HCT116 (cell line): Measurements from ENCODE around the gene DNAJB7.

Experiments
- CBX3 ChIP-seq: IDR thresholded peaks from 2 replicates; pipeline ENCODE4 v1.6.1; 2012; ENCODE audit warnings: low read depth
- CTCF ChIP-seq, 3 experiments: fragments of 200-600 bp in 1 of 3; sonication (generic) in 1 of 3; IDR thresholded peaks in 2 of 3; conservative IDR thresholded peaks in 1 of 3; 2 replicates each; pipeline ENCODE4 v1.5.1; 2012 to 2017; ENCODE audit warnings: low read depth in 2 of 3, low read length in 2 of 3, antibody characterized with exemption in 1 of 3, borderline replicate concordance in 1 of 3, control low read depth in 1 of 3, mild to moderate bottlenecking in 1 of 3, mixed read lengths in 1 of 3, mixed run types in 1 of 3, moderate library complexity in 1 of 3; ENCODE audit not compliant: insufficient read depth in 1 of 3
- EGR1 ChIP-seq: IDR thresholded peaks from 2 replicates; pipeline ENCODE4 v1.6.1; 2012; ENCODE audit warnings: low read depth
- EZH2 ChIP-seq: fragments of 200-600 bp; sonication (generic); IDR thresholded peaks from 2 replicates; pipeline ENCODE4 v1.6.1; 2017; ENCODE audit warnings: antibody characterized with exemption, mixed run types
- FOSL1 ChIP-seq: IDR thresholded peaks from 2 replicates; pipeline ENCODE4 v1.6.1; 2012; ENCODE audit warnings: low read depth
- JUND ChIP-seq: IDR thresholded peaks from 2 replicates; pipeline ENCODE4 v1.6.1; 2012
- MAX ChIP-seq: IDR thresholded peaks from 2 replicates; pipeline ENCODE4 v1.6.1; 2012
- POLR2A ChIP-seq: IDR thresholded peaks from 2 replicates; pipeline ENCODE4 v1.7.0; 2011; ENCODE audit warnings: borderline replicate concordance; ENCODE audit not compliant: insufficient read depth, insufficient read length; ENCODE audit errors: extremely low read depth
- POLR2AphosphoS5 ChIP-seq: IDR thresholded peaks from 2 replicates; pipeline ENCODE4 v1.6.1; 2011; ENCODE audit warnings: mild to moderate bottlenecking, low read depth, low read length, moderate library complexity
- REST ChIP-seq: IDR thresholded peaks from 2 replicates; pipeline ENCODE4 v1.6.1; 2012; ENCODE audit warnings: low read depth
- SIN3A ChIP-seq: IDR thresholded peaks from 2 replicates; pipeline ENCODE4 v1.6.1; 2012; ENCODE audit warnings: low read depth
- TCF7L2 ChIP-seq: IDR thresholded peaks from 2 replicates; pipeline ENCODE4 v1.7.0; 2011; ENCODE audit warnings: borderline replicate concordance, inconsistent platforms; ENCODE audit not compliant: insufficient read depth, insufficient read length; ENCODE audit errors: extremely low read depth
- ZNF274 ChIP-seq: fragments of 200-500 bp; sonication (Bioruptor generic); IDR thresholded peaks from 2 replicates; pipeline ENCODE4 v1.6.1; 2014; ENCODE audit warnings: mild to moderate bottlenecking, low read depth, low read length, inconsistent platforms

DNA sequence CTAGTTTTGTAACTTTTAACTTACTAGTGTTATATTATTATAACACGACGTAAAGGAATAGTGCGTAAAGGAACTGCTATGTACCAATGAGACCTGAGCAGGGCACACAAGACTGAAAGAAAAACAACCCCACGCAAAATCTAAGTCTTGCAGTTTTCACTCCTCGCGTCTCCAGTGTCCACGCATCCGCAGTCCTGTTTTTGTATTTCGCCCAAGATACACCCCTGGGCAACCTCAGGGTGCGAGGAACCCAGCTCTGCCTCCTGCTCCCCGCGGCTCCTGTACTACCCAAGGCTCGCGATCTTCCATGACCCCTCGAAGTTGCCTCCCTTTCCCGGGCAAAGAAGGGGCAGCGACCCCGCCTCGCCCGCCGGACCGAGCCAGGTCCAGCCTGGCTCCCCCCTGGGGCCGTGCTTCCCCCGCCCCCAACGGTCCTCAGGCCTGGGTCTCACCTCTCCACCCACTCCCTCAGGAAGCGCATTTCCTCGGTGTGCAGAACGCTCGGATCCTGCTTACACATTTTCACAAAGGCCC, 5.9 kb downstream of the DNAJB7 start:
- TF ChIP-seq EZH2 (no peak), CTCF (IDR thresholded peaks at IDR 0.05 in 2 of 3, conservative IDR thresholded peaks at IDR 0.05 in 1 of 3; ENCODE audit: borderline replicate concordance in 1 of 3, insufficient read depth in 1 of 3, low read depth in 2 of 3, low read length in 2 of 3) (no peak), POLR2A (no peak), SIN3A (no peak), CBX3 (no peak), FOSL1 (no peak), REST (no peak), MAX (no peak; the same call in 1 of the 2 replicates), JUND (no peak), ZNF274 (no peak), POLR2AphosphoS5 (no peak), TCF7L2 (no peak), EGR1 (no peak; the same call in 1 of the 2 replicates)
